GM18519 (cell line): ENCODE data around the gene HOXB9.

Experiments
- ATAC-seq: cut with Tn5 transposase; IDR thresholded peaks from one replicate; pipeline ENCODE4 v1.9.1; 2021; ENCODE audit warnings: mild to moderate bottlenecking, moderate library complexity; ENCODE audit not compliant: unreplicated experiment, low FRiP score

The HOXB9 gene

DNA sequence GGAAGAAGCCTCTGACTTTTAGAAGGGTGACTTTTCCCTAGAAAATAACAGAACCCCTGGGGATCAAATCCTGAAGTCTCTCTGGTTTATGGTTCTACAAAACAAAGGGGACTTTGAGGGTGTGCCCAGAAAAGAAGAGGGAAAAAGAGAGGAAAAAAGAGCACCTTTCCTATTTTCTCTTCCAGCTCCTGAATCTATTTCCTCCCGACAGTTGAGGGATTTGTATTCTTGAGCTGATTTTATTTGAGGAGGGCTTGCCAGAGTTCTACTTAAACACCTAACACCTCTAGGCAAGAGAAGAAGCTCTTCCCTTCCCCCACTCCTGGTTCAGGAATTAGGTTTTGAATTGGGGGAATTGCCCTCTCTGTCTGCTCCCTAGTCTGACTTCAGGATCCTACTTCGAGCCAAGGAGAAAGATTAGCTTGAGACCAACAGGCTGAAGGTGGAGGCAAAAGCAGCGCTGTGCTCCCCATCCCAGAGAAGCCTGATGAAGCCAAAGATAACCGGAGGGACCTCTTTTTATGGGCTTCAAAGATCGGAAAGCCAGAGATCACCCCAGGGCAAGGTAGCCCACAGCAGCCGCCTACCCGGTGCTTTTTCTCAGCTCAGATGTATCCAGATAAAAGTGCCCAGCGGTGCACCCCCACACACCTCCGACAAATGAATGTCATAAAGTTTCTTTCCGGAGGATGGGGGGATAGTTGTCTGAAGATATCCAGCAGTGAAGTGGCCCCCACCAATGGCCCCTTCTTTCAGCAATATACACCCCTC lies 36.9 kb downstream of the HOXB9 start:
- ATAC-seq = no peak

DNA sequence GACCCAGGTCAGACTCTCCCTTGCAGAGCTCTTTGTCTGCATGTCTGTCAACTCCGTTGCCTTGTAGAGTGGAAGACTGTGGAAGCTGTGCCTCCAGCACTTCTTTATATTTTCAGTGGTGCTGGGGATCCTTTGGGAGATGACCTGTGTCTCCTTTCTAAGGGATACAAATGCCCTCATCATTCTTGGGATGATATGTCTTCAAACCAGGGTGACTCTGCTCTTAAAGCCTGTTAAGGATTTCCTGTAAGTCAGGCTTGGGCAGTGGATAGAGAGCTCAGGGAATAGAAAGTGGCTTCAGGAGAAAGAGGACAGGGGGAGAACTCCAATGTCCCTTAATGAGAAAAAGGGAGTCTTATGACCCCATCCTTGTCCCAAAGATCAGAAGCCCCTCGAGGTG lies 37.6 kb downstream of the HOXB9 start:
- ATAC-seq = no peak

DNA sequence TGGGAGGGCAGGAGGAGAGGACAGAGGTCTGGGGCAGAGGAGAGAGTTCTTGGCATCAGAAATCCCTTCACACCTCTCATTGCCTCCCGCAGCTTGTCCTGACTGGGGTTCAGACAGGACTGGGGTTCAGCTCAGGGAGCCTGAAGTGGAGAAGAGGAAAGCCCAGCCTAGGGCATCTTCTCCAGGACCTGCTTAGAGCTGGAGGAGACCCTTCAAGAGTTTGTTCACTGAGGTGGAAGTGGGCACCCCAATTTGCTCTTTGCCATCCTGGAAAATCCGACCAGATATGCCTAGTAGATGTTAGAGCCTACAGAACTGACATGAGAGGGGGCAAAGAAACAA lies 38.1 kb downstream of the HOXB9 start:
- no peak for ATAC-seq

DNA sequence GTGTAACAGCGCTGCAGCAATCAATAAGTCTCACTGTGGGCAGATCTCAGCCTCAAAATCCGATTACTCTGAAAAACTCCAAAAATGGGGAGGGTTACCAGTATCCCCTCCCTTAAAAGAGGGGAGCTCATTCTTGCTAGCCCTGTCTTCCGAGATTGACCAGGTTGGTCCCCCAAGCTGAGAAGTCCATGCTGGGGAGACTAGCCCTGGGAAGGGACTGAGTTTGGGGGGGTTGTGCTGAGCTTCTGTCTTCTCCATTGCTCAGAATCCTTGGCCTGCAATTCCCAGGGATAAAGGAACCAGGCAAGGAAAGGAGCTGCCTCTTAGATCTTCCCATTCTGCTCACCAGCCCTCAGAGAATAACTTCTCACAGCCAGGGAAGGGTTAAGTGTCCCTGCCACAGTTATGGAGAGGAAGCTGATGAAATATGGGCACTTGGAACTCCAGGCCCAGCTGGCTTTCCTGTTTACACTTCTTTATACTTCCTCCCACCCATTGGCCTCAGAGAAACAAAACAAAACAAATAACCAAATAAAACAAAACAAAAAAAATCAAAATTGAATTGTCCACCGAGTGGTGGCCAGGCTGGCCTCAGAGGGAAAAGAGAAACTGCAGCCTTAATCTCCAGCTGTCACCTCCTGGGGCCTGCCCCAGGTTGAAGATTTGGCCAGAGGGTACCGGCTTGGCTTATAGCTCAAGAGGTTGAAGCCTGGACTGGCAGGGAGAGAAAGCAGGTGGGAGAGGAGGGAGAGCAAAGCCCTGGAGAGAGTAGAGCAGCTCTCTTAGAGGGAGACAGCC lies 38.7 kb downstream of the HOXB9 start:
- ATAC-seq = no peak

DNA sequence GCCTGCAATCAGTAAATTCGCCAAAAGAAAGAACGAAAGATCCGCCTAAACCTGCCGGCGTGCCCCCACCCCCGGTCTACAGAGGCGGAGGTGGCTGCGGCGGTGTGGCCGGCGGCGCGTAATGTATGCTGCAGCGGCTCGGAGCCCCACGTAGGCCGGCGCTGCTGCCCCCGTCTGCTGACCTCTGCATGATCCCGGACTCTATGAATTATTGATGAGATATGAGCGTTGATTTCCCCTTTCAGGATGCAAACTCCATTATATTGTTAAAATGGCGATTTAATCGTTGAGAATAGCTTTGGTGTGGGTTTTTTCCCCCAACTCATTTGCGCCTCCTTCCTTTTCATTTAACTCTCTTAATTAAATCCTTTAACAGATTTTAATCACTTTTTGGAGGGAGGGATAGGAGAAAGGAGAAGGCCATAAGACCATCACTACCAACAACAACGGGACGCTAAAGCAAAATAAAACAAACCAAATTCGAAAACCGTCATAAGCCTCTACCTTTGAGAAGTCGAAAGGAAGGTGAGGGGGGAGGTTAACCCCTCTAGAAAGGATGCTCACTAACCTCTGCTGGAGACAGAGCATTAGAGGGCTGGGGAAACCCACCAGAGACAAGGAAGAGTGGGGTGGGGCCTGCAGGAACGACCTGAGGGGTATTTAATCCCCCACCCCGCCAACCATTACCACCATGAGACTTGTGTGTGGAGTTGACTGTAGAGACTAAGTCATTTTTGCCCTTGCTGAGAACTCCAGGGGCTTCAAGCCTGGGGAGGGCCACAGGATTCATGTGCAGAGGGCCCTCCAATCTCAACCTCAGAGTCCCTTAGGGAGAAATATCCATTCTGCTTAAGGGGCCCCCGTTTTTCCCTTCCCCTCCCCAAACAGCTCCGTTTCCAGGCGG lies 39.6 kb downstream of the HOXB9 start:
- no peak for ATAC-seq

DNA sequence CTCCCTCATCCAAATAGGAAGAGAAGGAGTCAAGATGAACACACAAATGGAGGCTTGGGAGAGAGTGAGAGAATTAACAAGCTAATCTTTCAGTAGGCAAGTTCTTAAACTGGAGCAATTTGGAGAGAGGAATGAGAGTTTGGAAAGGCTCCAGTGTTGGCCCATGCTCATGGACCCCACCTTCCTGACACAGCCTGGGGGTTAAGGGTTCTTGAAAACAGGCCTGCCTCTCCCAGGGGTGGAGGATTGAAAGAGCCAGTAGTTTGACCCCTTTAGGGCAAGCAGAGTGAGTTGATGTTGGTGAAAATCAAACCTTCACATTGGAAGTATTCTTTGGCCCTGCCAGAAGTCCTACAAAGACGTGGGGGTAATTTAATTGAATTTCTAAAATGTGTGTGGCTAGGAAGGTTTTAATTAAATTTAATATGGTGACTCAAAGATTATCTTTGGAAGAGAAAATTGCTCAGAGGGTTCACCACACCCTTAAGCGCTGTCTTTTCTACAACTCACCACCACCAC lies 41.9 kb downstream of the HOXB9 start:
- ATAC-seq = no peak

DNA sequence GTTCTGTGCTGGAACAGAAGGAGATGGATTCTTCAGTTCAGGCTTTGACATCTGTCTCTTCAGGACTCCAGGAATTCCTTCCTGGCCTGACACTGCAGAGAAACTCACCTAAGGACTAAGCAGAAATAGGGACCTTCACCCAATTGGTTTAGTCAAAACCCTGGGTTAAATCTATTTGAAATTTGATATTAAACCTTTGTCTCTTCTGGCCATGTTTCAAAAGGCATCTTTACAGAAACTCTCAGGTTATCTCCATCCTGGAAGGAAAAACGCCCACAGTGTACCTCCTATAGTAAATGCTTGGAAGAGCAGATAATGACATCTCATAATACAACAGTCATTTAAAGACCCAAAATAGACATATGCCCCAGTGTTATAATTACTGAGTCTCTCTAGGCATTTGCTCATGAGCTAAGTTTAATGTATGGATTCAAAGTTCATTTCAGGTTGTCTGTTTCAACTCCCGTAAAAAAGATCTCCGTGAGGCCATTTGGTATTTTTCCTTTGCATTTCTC lies 42.4 kb downstream of the HOXB9 start:
- ATAC-seq = no peak

DNA sequence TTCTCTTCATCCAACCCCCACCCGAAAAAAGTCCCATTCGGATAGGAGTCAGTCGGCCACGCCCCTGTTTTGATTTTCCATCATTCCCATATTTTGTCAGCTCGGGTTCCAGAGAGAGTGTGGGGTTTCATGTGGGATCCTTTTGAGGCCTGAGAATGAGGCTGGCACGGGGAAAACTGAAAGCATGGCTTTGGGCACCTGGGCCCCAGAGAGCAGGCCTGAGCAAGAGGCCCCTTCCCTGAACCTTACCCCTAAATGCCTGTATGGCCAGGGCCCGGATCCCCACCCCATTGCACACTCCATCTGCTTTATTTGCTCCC lies 43.4 kb downstream of the HOXB9 start:
- no peak for ATAC-seq

DNA sequence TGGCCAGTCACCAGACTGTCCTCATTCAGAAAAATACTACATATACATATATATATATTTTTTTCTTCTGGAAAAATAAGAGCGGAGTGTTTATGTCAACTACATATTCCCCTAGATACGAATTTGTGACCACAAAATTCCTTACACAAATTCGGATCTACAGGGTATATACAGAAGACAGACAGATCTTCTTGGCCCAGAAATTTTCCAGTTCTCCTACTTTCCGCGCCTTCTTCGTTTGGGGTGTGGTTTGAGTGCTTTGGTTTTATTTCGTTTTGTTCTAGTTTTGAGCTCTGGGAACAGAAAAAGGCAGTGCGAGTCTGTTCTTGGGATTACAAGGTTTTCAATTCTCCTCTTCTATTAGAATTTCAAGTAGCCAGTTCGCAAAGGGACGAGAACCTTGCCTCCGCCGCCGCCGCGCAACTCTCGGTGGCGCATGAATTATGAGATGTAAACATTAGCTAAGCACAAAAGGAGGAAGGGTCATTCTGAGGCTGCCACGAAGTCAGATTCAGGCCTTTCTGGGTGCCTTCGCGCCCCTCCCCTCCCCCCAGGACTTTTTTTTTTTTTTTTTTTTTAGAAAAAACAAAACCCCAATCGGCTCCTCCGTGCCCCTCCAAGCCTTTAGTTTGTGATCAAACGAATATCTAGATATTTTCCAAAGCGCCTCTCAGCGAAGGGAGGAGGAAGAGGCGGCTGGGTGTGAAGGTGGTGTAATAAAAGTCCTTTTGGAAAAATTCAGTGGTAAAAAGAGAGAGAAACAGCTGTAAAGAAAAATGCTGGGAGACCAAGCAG lies 46.2 kb downstream of the HOXB9 start:
- no peak for ATAC-seq

DNA sequence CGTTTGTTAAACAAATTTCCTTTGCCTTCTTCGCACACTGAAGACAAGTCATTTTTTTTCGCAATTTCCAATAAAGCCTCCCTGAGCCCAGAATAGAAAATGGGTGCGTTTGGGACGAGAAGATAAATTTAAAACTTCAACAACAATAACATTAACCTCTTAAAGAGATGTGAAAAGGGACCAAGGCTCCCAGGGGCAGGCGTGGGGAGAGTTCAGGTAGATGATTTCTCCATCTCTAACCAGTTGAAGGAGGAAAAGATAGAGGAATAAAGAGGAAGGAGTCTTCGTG lies 46.7 kb downstream of the HOXB9 start:
- ATAC-seq = no peak

DNA sequence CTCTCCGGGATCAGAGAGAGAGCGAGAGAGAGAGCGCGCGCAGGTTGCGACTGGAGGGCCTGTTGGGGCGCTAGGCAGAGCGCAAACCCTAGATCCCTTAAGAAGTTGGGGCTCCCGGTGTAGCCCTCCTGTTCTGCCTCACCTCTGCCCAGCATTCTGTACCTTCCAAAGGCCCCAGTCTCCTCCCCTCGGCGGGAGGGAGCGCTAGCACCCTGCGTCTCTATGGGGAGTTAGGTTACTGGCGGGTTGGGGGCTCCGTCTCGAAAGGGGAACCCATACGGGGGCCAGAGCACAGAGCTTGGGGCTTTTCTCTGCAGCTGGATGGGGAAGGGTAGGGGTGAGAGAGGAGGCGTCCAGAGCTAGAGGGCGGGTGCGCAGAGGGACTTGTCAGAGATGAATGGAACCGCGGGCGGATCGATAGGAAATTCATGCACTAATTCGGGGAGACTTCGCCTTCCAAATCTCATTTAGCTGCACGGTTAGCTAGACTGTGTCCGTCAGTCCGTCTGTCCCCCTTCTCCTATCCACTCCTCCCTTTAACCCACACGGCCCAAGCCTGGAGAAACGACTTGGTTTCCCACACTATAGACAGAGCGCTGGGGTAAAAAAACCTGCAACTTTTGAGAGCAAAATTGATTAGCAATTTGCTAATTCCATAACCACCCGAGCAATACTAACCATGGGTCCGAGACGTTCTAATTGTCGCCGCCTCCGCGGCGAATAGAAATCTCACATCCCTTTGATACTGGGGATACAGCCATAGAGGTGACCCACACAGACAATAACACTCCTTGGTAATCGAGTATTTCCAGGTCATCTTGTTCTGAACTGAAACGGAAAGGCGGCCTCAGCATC lies 47.3 kb downstream of the HOXB9 start:
- no peak for ATAC-seq

DNA sequence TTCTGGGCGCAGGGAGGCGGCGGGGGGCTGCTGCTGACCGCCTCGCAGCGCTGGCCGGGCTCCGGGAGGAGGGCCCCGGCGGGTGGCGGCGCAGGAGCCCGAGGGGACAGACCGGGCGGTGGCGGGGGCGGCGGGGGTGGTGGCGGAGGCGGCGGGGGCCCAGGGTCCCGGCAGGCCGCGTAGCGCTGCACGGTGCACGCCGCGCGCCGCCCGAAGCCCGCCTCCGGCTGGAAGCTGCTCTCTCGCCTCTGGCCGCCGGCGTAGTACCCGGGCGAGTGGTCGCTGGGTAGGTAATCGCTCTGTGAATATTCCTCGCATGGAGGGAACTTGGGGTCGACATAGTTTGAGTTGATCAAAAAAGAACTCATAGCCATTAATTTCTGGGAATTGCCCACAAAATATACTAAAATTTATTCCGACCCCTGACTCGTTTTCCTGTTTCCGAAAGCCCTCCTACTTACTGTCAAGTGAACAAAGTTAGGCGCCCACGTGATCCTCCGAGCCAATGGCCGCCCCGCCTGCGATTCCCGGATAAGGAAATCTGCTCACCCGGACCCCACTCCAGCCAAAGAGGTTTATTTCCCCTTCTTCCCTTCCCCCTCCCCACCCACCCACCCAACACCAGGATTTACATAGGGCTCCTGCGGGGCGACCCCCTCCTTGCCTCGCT lies 48.1 kb downstream of the HOXB9 start, which contains the start of gene HOXB4:
TSS of gene HOXB4 (minus strand) at position 405 of the 670 bp plus-strand sequence. CDS start at position 374, 31 bp downstream.
- no peak for ATAC-seq

DNA sequence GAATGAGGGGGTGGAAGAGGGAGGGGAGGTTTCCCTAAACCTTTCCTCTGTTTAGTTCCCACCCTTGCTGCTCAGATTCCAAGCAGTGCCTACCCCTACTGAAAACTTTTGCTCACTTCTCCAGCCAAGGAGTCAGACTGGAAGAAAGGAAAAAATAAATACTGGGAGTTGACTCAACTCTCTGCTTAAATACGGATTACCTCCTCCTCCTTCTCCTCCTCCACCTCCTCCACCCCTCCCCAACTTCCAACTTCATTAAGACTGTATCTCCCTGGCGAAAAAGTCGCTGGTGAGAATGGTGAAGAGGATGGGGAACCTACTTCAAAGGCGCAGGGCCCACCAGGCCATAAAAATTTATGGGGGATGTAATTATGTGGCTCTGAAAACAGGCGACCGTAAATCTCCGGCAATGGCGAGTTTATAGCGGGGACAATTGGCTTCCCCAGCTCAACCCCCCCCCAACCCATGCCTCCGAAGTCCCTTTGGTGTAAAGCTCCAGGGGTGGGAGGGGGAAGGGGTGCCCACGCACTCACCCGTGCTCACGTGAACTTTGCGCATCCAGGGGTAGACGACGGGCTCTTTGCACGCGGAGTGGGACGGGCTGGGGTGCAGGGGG lies 48.7 kb downstream of the HOXB9 start:
- no peak for ATAC-seq

DNA sequence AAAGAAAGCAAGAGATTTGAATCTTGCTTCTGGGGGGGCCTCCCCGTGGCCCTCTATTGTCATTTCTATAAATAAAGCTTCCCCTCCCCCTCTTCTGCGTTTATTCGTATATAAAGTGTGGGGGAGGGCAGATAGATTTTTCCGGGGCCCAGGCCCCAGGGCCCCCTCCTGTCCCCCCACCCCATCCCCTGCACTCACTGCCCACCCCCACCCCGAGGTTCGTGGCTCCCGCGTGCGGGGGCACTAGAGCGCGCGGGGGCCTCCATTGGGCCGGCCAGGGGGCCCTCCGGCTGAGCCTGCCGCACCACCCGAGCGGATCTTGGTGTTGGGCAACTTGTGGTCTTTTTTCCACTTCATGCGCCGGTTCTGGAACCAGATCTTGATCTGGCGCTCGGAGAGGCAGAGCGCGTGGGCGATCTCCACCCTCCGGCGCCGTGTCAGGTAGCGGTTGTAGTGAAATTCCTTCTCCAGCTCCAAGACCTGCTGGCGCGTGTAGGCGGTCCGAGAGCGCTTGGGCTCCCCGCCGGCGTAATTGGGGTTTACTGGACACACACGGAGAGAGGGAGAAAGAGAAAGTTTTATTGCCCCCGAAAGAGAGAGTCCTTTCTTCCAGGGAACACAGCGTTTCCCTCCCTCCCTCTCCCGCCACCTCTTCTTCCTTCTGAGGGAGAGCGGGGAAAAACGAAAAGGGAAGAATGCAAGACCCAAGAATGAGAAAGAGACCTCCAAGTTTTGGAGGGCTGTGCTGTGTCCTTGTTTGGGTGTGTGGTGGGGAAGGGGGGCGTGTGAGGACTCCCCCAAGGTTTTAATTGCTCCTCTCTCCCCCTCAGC lies 49.5 kb downstream of the HOXB9 start:
- no peak for ATAC-seq

DNA sequence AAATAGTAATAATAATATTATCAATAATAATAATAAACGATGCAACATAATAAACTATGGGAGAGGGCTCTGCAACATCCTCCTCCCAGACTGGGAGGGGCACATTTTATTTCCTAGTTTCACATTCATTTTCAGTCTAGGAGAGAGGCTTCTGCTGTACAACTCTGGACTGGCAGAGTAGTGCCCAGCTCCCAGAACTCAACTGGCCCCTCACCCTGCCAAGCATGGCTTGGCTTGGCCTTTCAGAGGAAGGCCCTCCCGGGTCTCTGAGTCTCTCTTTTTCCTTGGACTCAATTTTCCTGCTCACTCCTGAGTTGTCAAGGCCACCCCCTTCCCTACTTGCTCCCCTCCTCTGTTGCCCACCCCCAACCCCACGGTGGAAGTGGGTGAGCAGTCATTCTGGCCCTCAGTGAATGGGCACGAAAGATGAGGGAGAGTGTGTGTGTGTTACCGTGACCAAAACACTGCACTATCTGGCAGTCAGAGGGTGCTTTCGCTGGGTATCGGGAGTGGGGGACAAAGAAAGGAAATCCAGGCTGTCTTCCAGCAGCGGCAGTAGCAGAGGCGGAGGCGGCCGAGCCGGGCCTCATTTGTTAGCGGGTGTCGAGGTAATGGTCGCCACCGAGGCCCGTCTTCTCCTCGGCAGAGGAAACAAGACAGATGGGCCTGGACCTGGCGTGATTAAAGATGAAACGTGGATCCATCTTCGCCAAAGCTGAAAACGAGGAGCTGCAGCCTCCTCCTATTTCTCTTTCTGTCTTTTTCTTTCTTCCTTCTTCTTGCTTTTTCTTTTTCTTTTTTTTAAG lies 50.3 kb downstream of the HOXB9 start:
- ATAC-seq = no peak

DNA sequence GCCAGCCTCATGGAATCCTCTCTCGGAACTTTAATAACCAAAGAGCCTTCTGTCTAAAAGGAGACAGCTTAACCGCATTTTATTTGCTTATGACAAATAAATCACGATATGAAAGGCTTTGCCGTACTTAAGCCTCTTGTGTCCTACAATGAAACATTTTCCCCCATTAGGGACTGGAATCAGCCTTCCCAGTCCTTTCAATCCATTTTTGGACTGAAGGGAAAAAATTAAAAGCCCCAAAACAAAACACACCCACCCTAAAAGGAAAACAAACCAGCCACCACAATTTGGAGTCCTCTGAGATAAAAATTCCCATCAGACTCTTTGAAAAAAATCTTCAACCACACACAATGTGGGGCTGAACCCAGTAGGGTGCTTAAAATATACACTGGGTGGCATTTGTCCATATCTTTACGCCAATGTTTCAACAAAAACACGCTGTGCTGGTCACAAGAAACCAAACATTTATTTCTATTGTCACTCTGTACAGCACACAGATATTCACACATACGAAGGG lies 51.0 kb downstream of the HOXB9 start:
- no peak for ATAC-seq
